Adrenal gland (tissue), 12 donors: ENCODE data around the gene ACOT11. TPM values are rescaled to one million over a fixed set of nuclear protein-coding genes. Genes with fewer than 3 reads are reported as not detected.

Experiments
- DNase-seq, 7 donors: peaks; one replicate each; pipeline ENCODE4 v3.0.0-alpha.2; 2019 to 2020
- H3K27ac ChIP-seq, 5 donors: fragments of 200-600 bp; sonication (generic) in 4 of 5; 1 replicate in 3 of 5; 2 replicates in 2 of 5; pipeline versions ENCODE4 v1.5.1 to v1.8.0; 2016 to 2020; ENCODE audit warnings: mild to moderate bottlenecking in 1 of 5
- H3K27me3 ChIP-seq: fragments of 200-600 bp; 2 replicates; pipeline ENCODE4 v1.8.0; 2021
- H3K36me3 ChIP-seq, 2 donors: fragments of 200-600 bp; replicated peaks in 1 of 2; 1 replicate in 1 of 2; 2 replicates in 1 of 2; pipeline versions ENCODE4 v1.5.1 to v1.8.0; 2018 to 2022
- H3K4me1 ChIP-seq, 2 donors: fragments of 200-600 bp; replicated peaks in 1 of 2; 1 replicate in 1 of 2; 2 replicates in 1 of 2; pipeline versions ENCODE4 v1.5.1 to v1.8.0; 2018 to 2021
- H3K4me3 ChIP-seq, 4 donors: fragments of 200-600 bp; sonication (generic) in 3 of 4; one replicate each; pipeline ENCODE4 v1.5.1; 2016 to 2018
- H3K9me3 ChIP-seq, 3 donors: fragments of 200-600 bp; sonication (generic) in 1 of 3; replicated peaks in 1 of 3; 1 replicate in 2 of 3; 2 replicates in 1 of 3; pipeline versions ENCODE4 v1.5.1 to v1.8.0; 2016 to 2021
- POLR2A ChIP-seq, 2 donors: fragments of 450-650 bp; IDR thresholded peaks; one replicate each; pipeline ENCODE4 v1.6.1; 2017; ENCODE audit warnings: antibody characterized with exemption in 2 of 2, mild to moderate bottlenecking in 2 of 2, moderate library complexity in 1 of 2
- WGBS, 4 donors: extraction: QIAGEN DNeasy Blood & Tissue Kit in 2 of 4; methylation state at CpG; one replicate each; pipeline versions ENCODE4 v1.1.5 to v1.1.7; 2013 to 2017; 5-methylcytosine and 5-hydroxymethylcytosine counted together
- intact Hi-C, 2 donors: fragments of 100-400 bp; cut with DNase I; formaldehyde crosslinking; loops; one replicate each; pipeline versions ENCODE4 v1.14.1 to v1.15.0; 2022 to 2023
- polyA plus RNA-seq, 3 donors: library from polyadenylated mRNA; stranded (reverse); fragments of 200-250 nt in 2 of 3; fragments of 350-450 nt in 1 of 3; fragmentation: Illumina TruSeq in 1 of 3; extraction: RNeasy Lipid Tissue Mini Kit (QIAGEN cat#74804) in 1 of 3; gene quantifications; one replicate each; pipeline ENCODE4 v1.2.3, GENCODE V29; 2013 to 2014
- total RNA-seq, 9 donors: library from RNA; depleted of rRNA in 4 of 9; stranded (reverse); fragments of >200 nt in 4 of 9; fragments of 120-200 nt in 1 of 9; fragmentation: NEBNext Ultra II Directional in 1 of 9; extraction: Animal tissue kit (Norgen Biotek cat#: 25700) in 1 of 9; gene quantifications; one replicate each; pipeline versions ENCODE4 v1.1.0 to v1.2.4, GENCODE V29; 2013 to 2023
- TF ChIP-seq, protein P1 (sequence below), 6 experiments: fragments of 450-650 bp in 4 of 6; fragments of 200-600 bp in 2 of 6; sonication (generic) in 1 of 6; IDR thresholded peaks; 1 replicate in 5 of 6; 2 replicates in 1 of 6; pipeline versions ENCODE4 v1.5.1 to v1.8.0; 2016 to 2021; ENCODE audit warnings: antibody characterized with exemption in 6 of 6, mild to moderate bottlenecking in 2 of 6, moderate library complexity in 1 of 6
- donor health status: healthy with polysubstance abuse.
- donor health status: Bipolar disorder and iron deficiency.
- donor health status: DM: yes; HTN: yes; CAD: no.
- donor health status: DM: no; HTN: no; CAD: no.
- donor health status: DM: no; HTN: no; CAD: no.
- donor health status: DM: yes; HTN: yes; CAD: no.

Gene ACOT11
- total and polyA plus RNA-seq, 12 donors = 1.6 to 12.7 (median 9.1) TPM

- Histone ChIP-seq H3K36me3 (peaks cover 0 to 3% of the 10 kb centered on the region in 2 donors), H3K9me3 (no peaks in the 10 kb centered on the region), H3K27ac (peak overlapping the region in 3 of 5 donors; percentile 69 to 84 (median 78)), H3K4me1 (peaks cover 6 to 8% of the 10 kb centered on the region in 2 donors), H3K27me3 (no peaks in the 10 kb centered on the region), H3K4me3 (peak overlapping the region in 1 of 4 donors; percentile 40)
- TF ChIP-seq, protein P1, sequence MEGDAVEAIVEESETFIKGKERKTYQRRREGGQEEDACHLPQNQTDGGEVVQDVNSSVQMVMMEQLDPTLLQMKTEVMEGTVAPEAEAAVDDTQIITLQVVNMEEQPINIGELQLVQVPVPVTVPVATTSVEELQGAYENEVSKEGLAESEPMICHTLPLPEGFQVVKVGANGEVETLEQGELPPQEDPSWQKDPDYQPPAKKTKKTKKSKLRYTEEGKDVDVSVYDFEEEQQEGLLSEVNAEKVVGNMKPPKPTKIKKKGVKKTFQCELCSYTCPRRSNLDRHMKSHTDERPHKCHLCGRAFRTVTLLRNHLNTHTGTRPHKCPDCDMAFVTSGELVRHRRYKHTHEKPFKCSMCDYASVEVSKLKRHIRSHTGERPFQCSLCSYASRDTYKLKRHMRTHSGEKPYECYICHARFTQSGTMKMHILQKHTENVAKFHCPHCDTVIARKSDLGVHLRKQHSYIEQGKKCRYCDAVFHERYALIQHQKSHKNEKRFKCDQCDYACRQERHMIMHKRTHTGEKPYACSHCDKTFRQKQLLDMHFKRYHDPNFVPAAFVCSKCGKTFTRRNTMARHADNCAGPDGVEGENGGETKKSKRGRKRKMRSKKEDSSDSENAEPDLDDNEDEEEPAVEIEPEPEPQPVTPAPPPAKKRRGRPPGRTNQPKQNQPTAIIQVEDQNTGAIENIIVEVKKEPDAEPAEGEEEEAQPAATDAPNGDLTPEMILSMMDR (IDR thresholded peaks at IDR 0.05) = no peak
- no peak for TF ChIP-seq POLR2A (IDR thresholded peaks at IDR 0.05)
- DNase-seq = peak in 5 of 7 donors; percentile 39 to 69 (median 56)
- intact Hi-C loops = no loop called here
- WGBS, 4 donors = 18 to 32% (median 29%) methylated on average over 13 of the region's 13 CpGs
Observed at GRCh38 chr1:54548389-54549044, 489 bp downstream of the ACOT11 start.

DNA sequence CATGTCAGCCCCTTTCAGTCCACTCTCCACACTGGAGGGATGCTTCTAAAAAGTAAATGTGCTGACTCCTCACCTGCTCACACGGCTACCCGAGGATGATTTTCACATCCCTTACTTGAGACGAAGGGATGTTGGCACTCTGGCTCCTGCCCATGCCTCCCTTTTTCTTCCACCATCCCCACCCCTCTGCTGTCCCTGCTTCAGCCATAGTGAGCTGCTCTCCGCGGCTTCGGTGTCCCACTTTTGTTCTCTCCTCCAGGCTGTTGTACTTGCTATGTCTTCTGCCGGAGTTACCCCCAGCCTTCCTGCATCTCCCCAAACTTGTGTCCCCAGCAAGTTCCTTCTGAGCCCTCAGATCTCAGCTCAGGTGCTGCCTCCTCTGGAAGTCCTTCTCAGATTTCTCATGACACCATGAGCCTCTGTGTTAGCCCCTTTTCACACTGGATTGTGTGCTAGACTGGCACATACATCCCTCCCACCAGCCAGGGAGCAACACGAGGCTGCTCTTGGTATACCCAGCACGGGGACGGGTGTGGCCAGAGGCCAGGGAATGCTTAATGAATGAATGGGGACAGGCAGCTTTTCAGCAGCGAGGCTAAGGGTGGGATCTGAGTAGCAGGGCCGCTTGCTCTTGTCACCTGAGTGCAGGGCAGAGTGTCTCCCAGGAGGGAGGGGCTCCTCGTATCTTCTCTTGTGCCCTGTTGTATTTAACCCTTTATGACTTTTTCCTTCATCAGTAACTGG is 1.3 kb downstream of the ACOT11 start:
- Histone ChIP-seq H3K36me3 (peaks cover 0 to 3% of the 10 kb centered on the region in 2 donors), H3K4me1 (peaks cover 6 to 8% of the 10 kb centered on the region in 2 donors), H3K4me3 (no peak overlapping the region), H3K27ac (peak overlapping the region in 2 of 5 donors; percentile 69 to 84), H3K27me3 (no peaks in the 10 kb centered on the region), H3K9me3 (no peaks in the 10 kb centered on the region)
- no peak for TF ChIP-seq POLR2A (IDR thresholded peaks at IDR 0.05)
- TF ChIP-seq, protein P1 (IDR thresholded peaks at IDR 0.05) = no peak
- DNase-seq = peak in 1 of 7 donors; percentile 16
- WGBS, 4 donors = 60 to 67% (median 65%) methylated on average over 12 to 13 of the region's 13 CpGs
- intact Hi-C loops = no loop called here

- H3K27ac ChIP-seq = no peak overlapping the region
- peak in 2 of 7 donors; percentile 8 to 43 for DNase-seq
- peaks cover 6 to 8% of the 10 kb centered on the region in 2 donors for H3K4me1 ChIP-seq
- intact Hi-C loops = no loop called here
- H3K9me3 ChIP-seq = no peaks in the 10 kb centered on the region
- 73 to 94% (median 90%) methylated on average over 2 to 3 of the region's 3 CpGs for WGBS, 4 donors
- no peak overlapping the region for H3K4me3 ChIP-seq
- TF ChIP-seq, protein P1 (IDR thresholded peaks at IDR 0.05) = no peak
- TF ChIP-seq POLR2A (IDR thresholded peaks at IDR 0.05) = no peak
- H3K27me3 ChIP-seq = no peaks in the 10 kb centered on the region
- peaks cover 0 to 3% of the 10 kb centered on the region in 2 donors for H3K36me3 ChIP-seq
Observed at GRCh38 chr1:54551891-54552290, 3.9 kb downstream of the ACOT11 start.

DNA sequence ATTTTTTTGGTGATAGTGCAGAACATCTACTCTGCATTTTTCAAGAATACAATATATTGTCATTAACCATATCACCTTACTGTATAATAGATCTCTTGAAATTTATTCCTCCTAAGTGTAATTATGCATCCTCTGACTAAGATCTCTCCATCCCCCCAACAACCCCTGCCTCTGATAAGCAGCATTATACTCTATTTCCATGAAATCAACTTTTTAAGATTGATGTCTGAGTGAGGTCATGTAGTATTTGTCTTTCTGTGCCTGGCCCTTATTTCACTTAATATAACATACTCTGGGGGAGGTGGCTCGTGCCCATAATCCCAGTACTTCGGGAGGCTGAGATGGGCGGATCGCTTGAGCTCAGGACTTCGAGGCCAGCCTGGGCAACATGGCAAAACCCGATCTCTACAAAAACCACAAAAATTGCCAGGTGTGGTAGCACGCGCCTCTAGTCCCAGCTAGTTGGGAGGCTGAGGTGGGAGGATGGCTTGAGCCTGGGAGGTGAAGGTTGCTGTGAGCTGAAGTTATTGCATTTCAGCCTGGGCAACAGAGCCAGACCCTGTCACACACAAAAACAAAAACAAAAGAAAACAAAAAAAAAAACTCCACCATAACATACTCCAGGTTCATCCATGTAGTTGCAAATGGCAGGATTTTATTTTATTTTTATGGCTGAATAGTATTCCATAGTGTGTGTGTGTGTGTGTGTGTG is 5.7 kb downstream of the ACOT11 start:
- no peak for TF ChIP-seq POLR2A (IDR thresholded peaks at IDR 0.05)
- TF ChIP-seq, protein P1 (IDR thresholded peaks at IDR 0.05) = no peak
- 85 to 95% (median 89%) methylated on average over 8 of the region's 8 CpGs for WGBS, 4 donors
- no peak overlapping the region for H3K27ac ChIP-seq
- intact Hi-C loops = no loop called here
- peaks cover 3 to 4% of the 10 kb centered on the region in 2 donors for H3K4me1 ChIP-seq
- H3K9me3 ChIP-seq = no peaks in the 10 kb centered on the region
- H3K4me3 ChIP-seq = no peak overlapping the region
- peak in 2 of 7 donors; percentile 5 to 44 for DNase-seq
- peaks cover 0 to 3% of the 10 kb centered on the region in 2 donors for H3K36me3 ChIP-seq
- H3K27me3 ChIP-seq = no peaks in the 10 kb centered on the region
